Right ventricle myocardium superior (tissue), 1 donor: ENCODE measurements around the gene RADIL. TPM values are rescaled to one million over a fixed set of nuclear protein-coding genes. Genes with fewer than 3 reads are reported as not detected.

Experiments used
- ATAC-seq: fragments of 200-7000 bp; cut with Tn5 transposase; one replicate; pipeline ENCODE4 v1.9.1; 2020; ENCODE audit warnings: mild to moderate bottlenecking; ENCODE audit not compliant: poor library complexity
- DNase-seq: peaks from one replicate; pipeline ENCODE4 v3.0.0-alpha.2; 2020
- intact Hi-C: fragments of 100-400 bp; cut with DNase I; formaldehyde crosslinking; loops from one replicate; pipeline ENCODE4 v1.11.2; 2022
- microRNA-seq: library from miRNA; unstranded; fragments of <30 nt; microRNA quantifications from one replicate; pipeline ENCODE4 v1.2.0, GENCODE V29; 2020
- total RNA-seq: library from RNA; stranded (reverse); fragmentation: NEBNext Ultra II Directional; extraction: Animal tissue kit (Norgen Biotek cat#: 25700); gene quantifications from one replicate; pipeline ENCODE4 v1.2.1, GENCODE V29; 2021
- donor health status: DM: no; HTN: yes; CAD: no; lungs with severe emphysema.

RADIL gene
- total RNA-seq, 1 donor from 2014 or later = 4.0 TPM

DNA sequence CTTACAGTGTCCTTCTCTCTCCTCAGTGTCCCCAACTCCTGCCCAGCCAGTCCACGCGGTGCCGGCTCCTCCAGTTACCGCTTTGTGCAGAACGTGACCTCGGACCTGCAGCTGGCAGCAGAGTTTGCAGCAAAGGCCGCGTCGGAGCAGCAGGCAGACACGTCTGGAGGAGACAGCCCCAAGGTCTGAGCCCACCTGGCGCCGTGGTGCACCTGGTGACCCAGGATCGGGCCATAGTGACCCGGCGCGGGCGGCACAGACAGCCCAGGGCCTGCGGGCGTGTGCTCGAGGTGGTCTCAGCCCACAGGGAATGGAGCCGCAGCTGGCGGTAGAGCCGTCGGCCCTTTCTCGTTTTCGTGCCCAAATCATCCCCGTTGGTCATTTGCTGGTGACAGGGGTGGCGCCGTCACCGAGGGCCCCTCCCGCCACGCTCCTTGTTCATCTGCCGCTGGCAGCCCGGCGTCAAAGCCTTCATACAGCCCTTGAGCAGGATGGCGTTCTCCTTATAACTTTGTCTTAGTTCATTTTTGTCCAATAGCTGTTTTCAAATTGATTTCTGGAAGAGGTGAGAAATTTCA, 129.0 kb downstream of the RADIL start:
- intact Hi-C loops = loop anchor here (10.0 kb wide), 1 partner anchor 140 kb away; no protein-coding TSS in a partner anchor
- ATAC-seq (peak; percentile 8), DNase-seq (peak; percentile 42)

DNA sequence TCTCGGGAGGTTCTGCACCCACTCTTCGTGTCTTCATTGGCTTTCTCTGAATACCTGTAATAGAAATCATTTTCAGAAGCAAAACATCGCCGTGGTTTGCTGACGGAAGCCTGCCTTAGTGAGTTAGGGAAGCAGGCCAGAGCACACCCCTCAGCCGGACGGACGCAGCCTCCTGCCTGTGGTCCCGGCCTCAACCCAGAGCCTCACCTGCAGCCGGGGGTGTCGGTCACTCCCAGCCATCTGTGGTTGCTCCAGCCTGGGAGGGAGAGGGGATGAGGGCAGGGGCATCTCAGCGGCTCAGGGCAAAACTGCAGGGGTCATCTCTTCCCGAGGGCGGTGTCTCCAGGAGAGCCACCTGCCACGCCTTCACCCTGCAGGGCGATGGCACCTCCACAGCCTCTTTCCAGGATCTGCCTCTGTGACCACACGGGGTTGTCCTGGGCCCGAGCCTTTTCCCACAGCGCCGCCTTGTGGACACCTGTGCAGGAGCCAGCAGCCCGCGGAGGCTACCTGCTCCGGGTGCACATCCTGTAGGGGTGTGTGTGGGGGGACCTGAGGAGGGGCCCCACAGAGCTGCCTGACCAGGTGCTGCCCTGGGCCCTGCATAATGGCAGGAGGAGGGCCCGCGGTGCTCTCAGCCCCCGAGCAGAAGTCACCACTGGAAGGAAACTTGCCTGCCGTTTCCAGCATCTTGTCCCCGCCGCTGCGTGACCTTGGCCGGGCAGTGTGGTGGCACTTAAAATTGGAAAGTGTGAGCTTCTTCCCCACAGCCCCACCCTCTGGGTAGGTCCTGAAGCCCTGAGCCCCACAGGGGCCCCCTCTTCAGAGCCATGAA, 129.7 kb downstream of the RADIL start:
- DNase-seq = peak; percentile 87
- intact Hi-C loops = loop anchor here (10.0 kb wide), 1 partner anchor 139 kb away; no protein-coding TSS in a partner anchor
- peak; percentile 86 for ATAC-seq

DNA sequence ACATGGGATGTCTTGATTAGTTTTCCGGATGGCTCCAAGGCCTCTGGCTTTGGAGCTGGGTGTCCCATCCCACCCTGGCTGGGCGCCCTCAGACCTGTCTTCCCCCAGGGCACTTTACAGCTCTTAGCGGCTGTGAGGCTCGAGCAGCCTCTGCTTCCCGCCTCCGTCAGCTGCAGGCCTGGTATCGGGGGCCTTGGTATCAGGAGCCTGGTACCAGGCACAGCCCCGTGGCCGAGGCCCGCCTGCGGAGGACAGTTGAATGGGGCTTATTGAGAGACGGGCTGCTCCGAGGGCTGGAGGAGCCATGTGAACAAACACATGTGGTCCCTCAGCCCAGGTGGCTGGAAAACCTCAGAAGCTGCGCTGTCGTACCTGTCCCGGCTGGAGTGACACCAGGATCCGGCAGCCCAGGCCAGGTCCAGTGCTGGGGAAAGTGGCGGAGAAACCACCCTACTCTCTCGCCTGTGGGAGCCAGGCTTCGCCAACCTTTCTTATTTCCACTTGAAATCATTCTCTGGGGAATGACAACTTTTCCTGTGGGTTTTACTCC, 132.0 kb downstream of the RADIL start:
- no peak for ATAC-seq
- intact Hi-C loops = loop anchor here (10.0 kb wide), 1 partner anchor 137 kb away; no protein-coding TSS in a partner anchor

DNA sequence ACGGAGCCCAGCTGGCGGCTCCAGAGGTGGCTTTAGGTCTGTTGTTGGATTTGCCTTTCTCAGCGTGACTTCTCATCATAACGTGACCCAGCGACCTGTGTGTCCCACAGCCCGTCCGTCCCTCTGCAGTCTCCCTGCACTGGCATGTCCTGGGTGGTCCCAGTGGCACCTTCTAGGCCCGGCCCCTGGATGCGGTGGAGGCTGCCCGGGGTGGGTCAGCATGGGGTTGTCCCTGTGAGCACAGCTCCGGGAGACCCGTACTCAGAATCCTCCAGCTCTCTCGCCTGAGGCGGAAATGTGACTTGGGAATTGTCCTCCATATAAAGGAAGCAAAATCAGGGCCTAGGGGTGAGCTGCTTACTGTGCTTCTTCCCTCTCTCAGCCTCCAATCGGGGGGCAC, 133.7 kb downstream of the RADIL start:
- intact Hi-C loops = loop anchor here (10.0 kb wide), 1 partner anchor 135 kb away; no protein-coding TSS in a partner anchor
- peak; percentile 38 for DNase-seq
- no peak for ATAC-seq

More for the DNA sequence above, 132.0 kb downstream of the RADIL start:
- peak; percentile 38 for DNase-seq

DNA sequence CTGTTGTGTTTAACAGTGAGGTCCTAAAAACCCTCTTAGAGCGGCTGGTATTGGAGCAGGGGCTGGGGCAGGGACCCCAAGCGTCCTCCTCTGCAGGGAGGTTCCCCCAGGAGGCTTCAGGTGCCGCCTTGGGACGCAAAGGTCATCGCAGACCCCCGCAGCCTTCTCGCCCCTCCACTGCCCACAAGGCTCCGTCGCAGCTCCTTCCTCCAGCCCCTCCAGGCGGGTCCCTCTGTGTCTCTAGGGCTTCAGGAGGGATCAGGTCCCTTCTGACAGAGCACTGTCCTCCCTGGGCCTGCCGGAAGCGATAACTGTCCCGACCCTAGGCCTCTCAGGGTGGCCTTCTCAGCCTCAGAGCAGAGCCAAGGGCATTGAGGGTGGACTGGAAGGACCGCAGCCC, 134.2 kb downstream of the RADIL start:
- intact Hi-C loops = no loop called here
- ATAC-seq (no peak), DNase-seq (no peak)

Small RNAs within 50 kb of the gene (microRNA-seq; reads per million reads assigned to microRNA genes)
- gene MIR4656 = not detected

Other genes starting within 250 kb of the RADIL start
- 16.8 TPM for gene FOXK1, start 201.4 kb downstream of the RADIL start, total RNA-seq
- gene AP5Z1, start 108.1 kb downstream of the RADIL start, total RNA-seq = 12.7 TPM
- gene PAPOLB, start 21.7 kb downstream of the RADIL start, total RNA-seq = 0.05 TPM
- gene MMD2, start 75.5 kb upstream of the RADIL start, total RNA-seq = not detected
- 7.0 TPM for gene RBAK, start 162.1 kb upstream of the RADIL start, total RNA-seq